ENCODE data around the gene KNCN. TPM values are rescaled to one million over a fixed set of nuclear protein-coding genes. Genes with fewer than 3 reads are reported as not detected.

The KNCN gene
- polyA plus RNA-seq, 4 donors = 0.03 TPM; not detected in 3

- DNase-seq (ENCODE audit: low read depth in 4 of 4, low spot score in 3 of 4) = no peak
Observed at GRCh38 chr1:46510341-46510997, 41.0 kb downstream of the KNCN start.

- no peak for DNase-seq (ENCODE audit: low read depth in 4 of 4, low spot score in 3 of 4)
Observed at GRCh38 chr1:46508757-46509156, 42.7 kb downstream of the KNCN start.

DNA sequence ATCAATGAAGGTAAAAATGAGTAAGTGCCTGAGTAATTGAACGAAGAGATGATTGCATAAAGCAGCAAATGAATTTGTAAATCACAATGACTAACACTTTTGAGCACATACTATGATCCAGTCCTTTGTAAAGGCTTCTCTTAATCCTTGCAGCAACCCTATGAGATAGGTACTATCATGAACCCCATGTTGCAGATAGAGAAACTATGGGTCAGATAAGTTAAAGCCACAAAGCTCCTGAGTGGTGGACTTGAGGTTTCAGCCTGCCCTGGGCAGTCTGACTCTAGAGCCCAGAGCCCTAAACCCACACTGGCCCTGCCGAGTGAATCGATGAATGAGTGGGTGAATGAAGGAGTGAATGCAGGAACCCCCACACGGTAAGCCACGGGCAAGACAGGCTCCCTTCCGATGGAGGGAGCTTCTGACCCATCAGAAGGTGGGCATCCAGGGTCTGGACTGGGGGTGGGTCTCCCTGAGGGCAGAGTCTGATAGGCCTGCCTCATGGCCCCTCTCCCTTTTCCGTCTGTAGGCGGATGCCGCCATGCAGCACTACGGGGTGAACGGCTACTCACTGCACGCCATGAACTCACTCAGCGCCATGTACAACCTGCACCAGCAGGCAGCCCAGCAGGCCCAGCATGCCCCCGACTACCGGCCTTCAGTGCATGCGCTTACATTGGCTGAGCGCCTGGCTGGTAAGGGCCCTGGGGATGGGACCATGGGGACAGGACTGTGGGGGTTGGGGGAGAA, 44.8 kb downstream of the KNCN start:
- DNase-seq (ENCODE audit: low read depth in 4 of 4, low spot score in 3 of 4) = no peak

- DNase-seq (ENCODE audit: low read depth in 4 of 4, low spot score in 3 of 4) = no peak
Observed at GRCh38 chr1:46503421-46503820, 48.0 kb downstream of the KNCN start.

DNA sequence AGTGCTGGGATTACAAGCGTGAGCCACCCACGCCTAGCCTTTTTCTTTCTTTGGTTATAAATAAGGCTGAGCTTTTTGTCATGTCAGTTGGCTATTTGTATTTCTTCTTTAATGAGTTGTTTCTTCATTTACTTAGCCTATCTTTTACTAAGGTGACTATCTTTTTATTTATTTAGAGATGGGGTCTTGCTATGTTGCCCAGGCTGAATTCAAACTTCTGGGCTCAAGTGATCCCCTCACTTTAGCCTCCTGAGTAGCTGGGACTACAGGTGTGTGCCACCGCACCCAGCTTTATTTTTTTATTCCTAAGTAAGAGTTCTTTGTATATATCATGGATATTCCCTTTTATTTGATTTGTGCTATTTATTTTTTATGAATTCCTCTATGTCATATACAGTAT, 49.9 kb downstream of the KNCN start:
- DNase-seq (ENCODE audit: low read depth in 4 of 4, low spot score in 3 of 4) = no peak

GRCh38 chr1:46497665-46498064, 53.8 kb downstream of the KNCN start:
- no peak for DNase-seq (ENCODE audit: low read depth in 4 of 4, low spot score in 3 of 4)

GRCh38 chr1:46497020-46497419, 54.4 kb downstream of the KNCN start:
- no peak for DNase-seq (ENCODE audit: low read depth in 4 of 4, low spot score in 3 of 4)

DNA sequence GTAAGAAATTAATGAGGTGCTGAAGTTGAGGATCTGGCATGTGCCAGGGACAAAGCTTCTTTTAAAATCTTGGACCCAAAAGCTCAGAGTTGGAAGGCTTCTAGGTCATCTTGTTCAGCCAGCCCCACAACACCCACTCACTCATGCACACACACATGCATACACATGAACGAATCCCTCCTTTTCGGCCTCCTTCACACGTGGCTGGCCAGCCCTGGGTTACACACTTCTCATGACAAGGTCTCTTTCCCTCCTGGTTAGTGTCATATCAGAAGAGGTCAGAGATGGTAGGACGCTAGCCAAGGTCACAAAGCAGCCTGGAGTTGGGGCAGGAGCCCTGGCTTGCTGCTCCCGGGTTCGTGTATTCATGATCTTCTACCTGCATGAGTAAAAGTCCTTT, 54.9 kb downstream of the KNCN start:
- DNase-seq (ENCODE audit: low read depth in 4 of 4, low spot score in 3 of 4) = no peak

- DNase-seq (ENCODE audit: low read depth in 4 of 4, low spot score in 3 of 4) = no peak
Observed at GRCh38 chr1:46495778-46496177, 55.7 kb downstream of the KNCN start.

Other genes starting within 250 kb of the KNCN start
- gene LRRC41, start 248.0 kb downstream of the KNCN start, polyA plus RNA-seq (ENCODE audit: insufficient read length in 4 of 4) = 100 to 1,000 TPM in 1 of 4 donors, 10 to 100 TPM in 3; 83.4 to 103 (median 87.0) TPM
- gene UQCRH, start 247.9 kb downstream of the KNCN start, polyA plus RNA-seq (ENCODE audit: insufficient read length in 4 of 4) = 100 to 1,000 TPM; 360 to 415 (median 370) TPM
- 10 to 100 TPM; 25.6 to 26.0 (median 25.8) TPM for gene NSUN4, start 210.8 kb downstream of the KNCN start, polyA plus RNA-seq (ENCODE audit: insufficient read length in 4 of 4)
- gene FAAH, start 157.3 kb downstream of the KNCN start, polyA plus RNA-seq (ENCODE audit: insufficient read length in 4 of 4) = 10 to 100 TPM; 17.7 to 26.6 (median 20.7) TPM
- gene DMBX1, start 61.8 kb downstream of the KNCN start, polyA plus RNA-seq (ENCODE audit: insufficient read length in 4 of 4) = under 1 TPM in 2 of 4 donors, not detected in 2; 0.01 to 0.06 TPM
- gene MKNK1, start 52.6 kb upstream of the KNCN start, polyA plus RNA-seq (ENCODE audit: insufficient read length in 4 of 4) = 10 to 100 TPM; 22.3 to 29.3 (median 25.3) TPM
- gene MOB3C, start 65.2 kb upstream of the KNCN start, polyA plus RNA-seq (ENCODE audit: insufficient read length in 4 of 4) = 10 to 100 TPM; 11.6 to 13.7 (median 12.1) TPM
- 100 to 1,000 TPM in 3 of 4 donors, 10 to 100 TPM in 1; 96.0 to 112 (median 108) TPM for gene ATPAF1, start 116.7 kb upstream of the KNCN start, polyA plus RNA-seq (ENCODE audit: insufficient read length in 4 of 4)
- gene TEX38, start 120.2 kb upstream of the KNCN start, polyA plus RNA-seq (ENCODE audit: insufficient read length in 4 of 4) = under 1 TPM; 0.18 to 0.51 (median 0.37) TPM
- 100 to 1,000 TPM in 3 of 4 donors, 10 to 100 TPM in 1; 90.8 to 124 (median 107) TPM for gene EFCAB14, start 167.5 kb upstream of the KNCN start, polyA plus RNA-seq (ENCODE audit: insufficient read length in 4 of 4)
- gene CYP4B1, start 247.4 kb upstream of the KNCN start, polyA plus RNA-seq (ENCODE audit: insufficient read length in 4 of 4) = 1 to 10 TPM; 1.6 to 3.9 (median 2.5) TPM

All from right renal pelvis (tissue), 4 donors.